GM06990 (cell line): Measurements from ENCODE around the gene NDUFB10.

ENCODE experiments used
- DNase-seq: peaks from one replicate; pipeline ENCODE4 v3.0.0-alpha.2; 2011; ENCODE audit not compliant: insufficient read length; ENCODE audit errors: extremely low read depth
- H3K27me3 ChIP-seq: replicated peaks from 2 replicates; pipeline ENCODE4 v1.6.0; 2011; ENCODE audit warnings: low read length; ENCODE audit not compliant: control insufficient read depth, insufficient read depth
- H3K36me3 ChIP-seq: 2 replicates; pipeline ENCODE4 v1.5.1; 2011; ENCODE audit warnings: low read length; ENCODE audit not compliant: control insufficient read depth, insufficient read depth
- H3K4me3 ChIP-seq: replicated peaks from 2 replicates; pipeline ENCODE4 v1.5.1; 2011; ENCODE audit warnings: low read depth, mild to moderate bottlenecking, control low read depth, low read length
- TF ChIP-seq, protein P1 (sequence below): IDR thresholded peaks from 2 replicates; pipeline ENCODE4 v1.5.1; 2011; ENCODE audit warnings: low read length, control low read depth, mild to moderate bottlenecking, inconsistent platforms; ENCODE audit not compliant: insufficient read depth, poor library complexity, severe bottlenecking

NDUFB10 gene

DNA sequence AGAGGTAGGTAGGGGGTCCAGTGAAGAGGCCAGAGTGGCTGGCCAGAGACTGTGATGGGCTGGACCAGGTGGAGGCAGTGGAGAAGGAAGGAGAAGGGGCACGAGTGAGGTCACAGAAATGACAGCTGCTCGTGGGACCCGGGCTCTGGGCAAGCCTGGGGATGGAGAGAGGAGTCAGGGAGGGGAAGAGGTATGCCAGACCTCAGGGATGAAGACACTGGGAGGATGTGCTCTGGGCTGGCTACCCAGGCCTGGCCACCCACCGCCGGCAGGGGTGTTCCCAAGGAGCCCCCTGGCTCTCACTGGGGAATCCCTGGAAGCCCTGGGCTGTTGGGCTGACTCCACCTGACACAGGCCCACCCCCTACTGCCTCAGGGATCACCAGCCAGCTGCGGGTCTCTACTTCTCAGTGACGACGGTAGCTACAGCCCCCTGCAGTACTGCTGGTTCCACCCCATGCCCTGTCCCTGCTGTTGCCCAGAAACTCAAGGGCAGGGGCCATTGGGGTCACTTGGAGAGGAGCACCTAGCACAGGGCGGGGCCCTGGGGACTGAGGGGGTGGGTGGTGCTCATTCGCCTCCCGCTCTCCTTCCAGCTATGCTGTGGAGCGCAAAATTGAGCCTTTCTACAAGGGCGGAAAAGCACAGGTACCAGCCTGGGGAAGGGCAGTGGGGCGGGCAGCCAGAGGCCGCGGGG is 14.3 kb downstream of the NDUFB10 start:
- Histone ChIP-seq H3K4me3 (no peak overlapping the region), H3K36me3 (peaks cover 36% of the 10 kb centered on the region), H3K27me3 (no peaks in the 10 kb centered on the region)
- TF ChIP-seq, protein P1, sequence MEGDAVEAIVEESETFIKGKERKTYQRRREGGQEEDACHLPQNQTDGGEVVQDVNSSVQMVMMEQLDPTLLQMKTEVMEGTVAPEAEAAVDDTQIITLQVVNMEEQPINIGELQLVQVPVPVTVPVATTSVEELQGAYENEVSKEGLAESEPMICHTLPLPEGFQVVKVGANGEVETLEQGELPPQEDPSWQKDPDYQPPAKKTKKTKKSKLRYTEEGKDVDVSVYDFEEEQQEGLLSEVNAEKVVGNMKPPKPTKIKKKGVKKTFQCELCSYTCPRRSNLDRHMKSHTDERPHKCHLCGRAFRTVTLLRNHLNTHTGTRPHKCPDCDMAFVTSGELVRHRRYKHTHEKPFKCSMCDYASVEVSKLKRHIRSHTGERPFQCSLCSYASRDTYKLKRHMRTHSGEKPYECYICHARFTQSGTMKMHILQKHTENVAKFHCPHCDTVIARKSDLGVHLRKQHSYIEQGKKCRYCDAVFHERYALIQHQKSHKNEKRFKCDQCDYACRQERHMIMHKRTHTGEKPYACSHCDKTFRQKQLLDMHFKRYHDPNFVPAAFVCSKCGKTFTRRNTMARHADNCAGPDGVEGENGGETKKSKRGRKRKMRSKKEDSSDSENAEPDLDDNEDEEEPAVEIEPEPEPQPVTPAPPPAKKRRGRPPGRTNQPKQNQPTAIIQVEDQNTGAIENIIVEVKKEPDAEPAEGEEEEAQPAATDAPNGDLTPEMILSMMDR, result no peak
- no peak for DNase-seq

DNA sequence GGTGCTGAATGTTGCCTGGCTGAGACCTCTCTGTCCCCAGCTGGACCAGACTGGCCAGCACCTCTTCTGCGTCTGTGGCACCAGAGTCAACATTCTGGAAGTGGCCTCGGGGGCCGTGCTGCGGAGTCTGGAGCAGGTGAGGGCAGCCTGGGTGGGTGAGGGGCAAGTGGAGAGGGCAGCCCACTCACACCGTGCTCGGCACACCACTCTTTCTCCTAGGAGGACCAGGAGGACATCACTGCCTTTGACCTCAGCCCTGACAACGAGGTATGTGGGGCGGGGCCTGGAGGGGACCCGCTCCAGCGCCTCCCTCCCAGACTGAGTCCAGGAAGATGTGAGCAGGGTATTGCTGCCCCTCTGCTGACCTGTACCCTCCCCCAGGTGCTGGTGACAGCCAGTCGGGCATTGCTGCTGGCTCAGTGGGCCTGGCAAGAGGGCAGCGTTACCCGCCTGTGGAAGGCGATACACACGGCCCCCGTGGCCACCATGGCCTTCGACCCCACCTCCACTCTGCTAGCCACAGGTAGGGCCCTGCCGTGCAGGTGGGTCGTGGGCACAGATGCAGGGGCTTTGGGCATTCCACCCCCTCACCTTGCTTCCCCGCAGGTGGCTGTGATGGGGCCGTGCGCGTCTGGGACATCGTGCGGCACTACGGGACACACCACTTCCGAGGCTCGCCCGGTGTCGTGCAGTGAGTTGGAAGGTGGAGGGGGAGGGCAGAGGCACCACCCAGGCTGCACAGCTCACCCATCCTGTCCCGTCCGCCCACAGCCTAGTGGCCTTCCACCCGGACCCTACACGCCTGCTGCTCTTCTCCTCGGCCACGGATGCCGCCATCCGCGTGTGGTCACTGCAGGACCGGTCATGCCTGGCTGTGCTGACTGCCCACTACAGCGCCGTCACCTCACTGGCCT is 15.1 kb downstream of the NDUFB10 start:
- TF ChIP-seq, protein P1, result no peak
- peaks cover 36% of the 10 kb centered on the region for H3K36me3 ChIP-seq
- no peak overlapping the region for H3K4me3 ChIP-seq
- no peaks in the 10 kb centered on the region for H3K27me3 ChIP-seq
- peak; percentile 4 for DNase-seq

DNA sequence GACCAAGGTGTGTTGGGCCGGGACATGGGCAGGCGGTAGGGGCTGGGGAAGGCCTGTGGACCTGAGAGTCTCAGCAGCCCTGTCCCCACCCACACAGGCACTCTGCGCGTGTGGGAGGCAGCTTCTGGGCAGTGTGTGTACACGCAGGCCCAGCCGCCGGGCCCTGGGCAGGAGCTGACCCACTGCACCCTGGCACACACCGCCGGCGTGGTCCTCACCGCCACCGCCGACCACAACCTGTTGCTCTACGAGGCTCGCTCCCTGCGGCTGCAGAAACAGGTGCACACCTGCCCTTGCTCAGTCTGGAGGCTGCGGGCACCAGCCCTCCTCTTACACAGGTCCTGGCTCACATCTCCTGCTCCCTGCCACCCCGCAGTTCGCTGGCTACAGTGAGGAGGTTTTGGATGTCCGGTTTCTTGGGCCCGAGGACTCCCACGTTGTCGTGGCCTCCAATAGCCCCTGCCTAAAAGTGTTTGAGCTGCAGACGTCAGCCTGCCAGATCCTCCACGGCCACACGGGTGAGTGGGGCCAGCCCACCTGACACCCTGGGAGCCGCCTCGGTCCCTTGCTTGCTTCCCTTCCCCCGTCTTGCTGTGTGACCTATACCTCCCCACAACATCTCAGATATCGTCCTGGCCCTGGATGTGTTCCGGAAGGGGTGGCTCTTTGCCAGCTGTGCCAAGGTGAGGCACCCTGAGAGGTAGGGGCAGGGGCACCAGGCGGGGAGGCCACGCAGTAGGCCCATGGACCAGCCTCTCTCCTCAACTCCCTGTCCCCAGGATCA is 16.3 kb downstream of the NDUFB10 start:
- no peaks in the 10 kb centered on the region; the same call in 1 of the 2 replicates for H3K27me3 ChIP-seq
- DNase-seq, result no peak
- peaks cover 36% of the 10 kb centered on the region for H3K36me3 ChIP-seq
- TF ChIP-seq, protein P1, result no peak
- H3K4me3 ChIP-seq, result no peak overlapping the region

DNA sequence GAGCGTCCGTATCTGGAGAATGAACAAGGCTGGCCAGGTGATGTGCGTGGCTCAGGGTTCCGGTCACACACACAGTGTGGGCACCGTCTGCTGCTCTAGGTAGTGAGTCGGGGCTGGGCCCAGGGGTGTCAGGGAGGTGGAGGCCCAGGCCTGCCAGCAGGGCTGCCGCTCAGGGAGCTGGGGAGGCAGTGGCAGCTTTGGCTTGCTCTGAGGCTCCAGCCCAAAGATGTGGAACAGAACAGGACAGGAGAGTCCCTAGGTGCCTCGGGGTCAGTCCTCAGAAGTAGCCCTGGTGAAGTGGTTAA is 16.8 kb downstream of the NDUFB10 start:
- Histone ChIP-seq H3K4me3 (no peak overlapping the region), H3K36me3 (peaks cover 36% of the 10 kb centered on the region), H3K27me3 (no peaks in the 10 kb centered on the region; the same call in 1 of the 2 replicates)
- no peak for DNase-seq
- TF ChIP-seq, protein P1, result no peak

DNA sequence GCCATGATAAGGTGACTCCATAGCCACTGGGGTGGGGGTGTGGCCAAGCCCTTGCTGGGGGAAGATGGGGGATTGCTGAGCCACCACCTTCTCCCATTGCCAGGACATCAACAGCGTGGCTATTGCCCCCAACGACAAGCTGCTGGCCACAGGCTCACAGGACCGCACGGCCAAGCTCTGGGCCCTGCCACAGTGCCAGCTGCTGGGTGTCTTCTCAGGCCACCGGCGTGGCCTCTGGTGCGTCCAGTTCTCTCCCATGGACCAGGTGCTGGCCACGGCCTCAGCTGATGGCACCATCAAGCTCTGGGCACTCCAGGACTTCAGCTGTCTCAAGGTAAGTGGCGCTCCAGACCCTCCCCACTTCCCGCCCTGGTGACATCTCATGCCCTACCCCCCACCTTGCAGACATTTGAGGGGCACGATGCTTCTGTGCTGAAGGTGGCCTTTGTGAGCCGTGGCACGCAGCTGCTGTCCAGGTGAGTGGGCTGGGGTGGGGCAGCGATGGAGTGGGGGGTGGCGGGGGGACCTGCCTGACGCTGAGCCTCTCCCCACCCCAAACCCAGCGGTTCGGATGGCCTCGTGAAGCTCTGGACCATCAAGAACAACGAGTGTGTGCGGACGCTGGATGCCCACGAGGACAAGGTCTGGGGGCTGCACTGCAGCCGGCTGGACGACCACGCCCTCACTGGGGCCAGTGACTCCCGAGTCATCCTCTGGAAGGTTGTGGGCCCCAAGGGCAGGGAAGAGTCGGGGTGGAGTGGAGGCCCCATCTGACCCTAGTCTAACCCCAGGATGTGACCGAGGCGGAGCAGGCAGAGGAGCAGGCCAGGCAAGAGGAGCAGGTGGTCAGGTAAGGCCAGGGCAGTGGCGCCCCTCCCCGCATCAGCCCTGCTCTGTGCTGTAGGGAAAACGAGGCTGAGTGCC is 17.9 kb downstream of the NDUFB10 start:
- TF ChIP-seq, protein P1, result no peak
- no peak for DNase-seq
- Histone ChIP-seq H3K4me3 (no peak overlapping the region), H3K36me3 (peaks cover 36% of the 10 kb centered on the region), H3K27me3 (no peaks in the 10 kb centered on the region; the same call in 1 of the 2 replicates)
